NCI-H748 (cell line): ENCODE measurements around the gene KIF2A.
A peak's percentile ranks its signal among the peaks of the same experiment; 100 is the strongest.

Experiments
- DNase-seq: peaks from one replicate; lab custom pipeline; 2025; ENCODE audit not compliant: unreplicated experiment; lab: John Stamatoyannopoulos, UW

Gene KIF2A

GRCh38 chr5:62374090-62374489 lies 68.1 kb downstream of the KIF2A start:
- no peak for DNase-seq

GRCh38 chr5:62375627-62376026 lies 69.6 kb downstream of the KIF2A start:
- no peak for DNase-seq

DNA sequence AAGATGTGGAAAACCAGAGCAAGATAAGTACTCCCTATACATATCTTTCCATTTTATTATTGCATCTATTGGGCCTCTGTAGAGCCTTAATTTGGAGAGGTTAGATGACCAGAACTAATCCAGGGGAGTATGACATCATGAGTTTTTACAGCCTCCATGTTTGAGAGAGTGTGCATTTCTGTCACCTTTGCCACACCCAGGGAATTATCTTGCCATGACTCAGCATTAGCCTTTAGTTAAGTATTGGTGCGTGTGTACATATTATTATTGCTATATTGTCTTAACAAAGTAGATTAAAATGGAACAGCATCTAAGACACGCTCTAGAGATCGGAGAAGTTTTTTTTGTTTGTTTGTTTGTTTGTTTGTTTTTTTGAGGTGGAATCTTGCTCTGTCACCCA lies 70.1 kb downstream of the KIF2A start:
- DNase-seq = no peak

GRCh38 chr5:62385131-62385530 lies 79.1 kb downstream of the KIF2A start:
- no peak for DNase-seq

DNA sequence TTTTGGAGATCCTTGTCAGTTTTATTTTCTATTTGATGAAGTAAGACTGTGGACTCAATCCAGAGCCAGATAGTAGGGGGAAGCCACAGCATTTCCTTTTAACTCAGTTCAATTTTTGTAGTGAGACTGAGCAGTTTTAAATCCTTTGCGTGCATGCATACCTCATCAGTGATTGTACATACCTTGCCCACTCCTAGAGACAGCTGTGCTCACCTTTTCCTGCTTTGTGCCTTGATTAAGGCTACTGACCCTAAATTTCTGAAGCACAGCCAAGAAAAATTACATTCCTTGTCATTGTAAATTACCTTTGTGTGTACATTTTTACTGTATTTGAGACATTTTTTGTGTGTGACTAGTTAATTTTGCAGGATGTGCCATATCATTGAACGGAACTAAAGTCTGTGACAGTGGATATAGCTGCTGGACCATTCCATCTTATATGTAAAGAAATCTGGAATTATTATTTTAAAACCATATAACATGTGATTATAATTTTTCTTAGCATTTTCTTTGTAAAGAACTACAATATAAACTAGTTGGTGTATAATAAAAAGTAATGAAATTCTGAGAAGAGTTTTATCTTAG lies 79.9 kb downstream of the KIF2A start:
- no peak for DNase-seq

- no peak for DNase-seq
These were observed 80.8 kb downstream of the KIF2A start for GRCh38 chr5:62386824-62387223.

DNA sequence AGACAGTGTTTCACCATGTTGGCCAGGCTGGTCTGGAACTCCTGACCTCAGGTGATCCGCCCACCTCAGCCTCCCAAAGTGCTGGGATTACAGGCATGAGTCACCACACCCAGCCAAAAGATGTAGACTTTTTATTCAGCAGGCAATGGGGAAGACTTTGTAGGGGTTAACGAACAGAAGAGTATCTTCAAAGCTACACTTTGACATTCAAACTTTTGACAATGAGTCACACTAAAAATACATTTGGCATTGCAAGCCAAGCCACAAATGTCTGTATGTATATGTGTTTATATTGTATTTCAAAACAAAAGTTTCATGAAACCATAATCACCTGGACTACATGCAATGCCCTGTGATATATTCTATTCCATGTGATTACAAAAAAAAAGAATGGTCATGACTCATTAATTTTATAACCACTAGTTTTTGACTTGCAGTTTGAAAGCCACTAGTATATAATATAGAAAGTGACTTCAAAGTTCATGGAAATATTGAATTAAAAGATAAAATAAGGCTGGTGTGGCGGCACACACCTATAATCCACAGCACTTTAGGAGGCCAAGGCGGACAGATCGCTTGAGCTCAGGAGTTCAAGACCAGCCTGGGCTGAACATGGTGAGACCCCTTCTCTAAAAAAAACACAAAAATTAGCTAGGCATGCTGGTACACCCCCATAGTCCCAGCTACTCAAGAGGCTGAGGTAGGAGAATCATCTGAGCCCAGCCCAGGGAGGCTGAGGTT lies 89.4 kb downstream of the KIF2A start:
- no peak for DNase-seq

DNA sequence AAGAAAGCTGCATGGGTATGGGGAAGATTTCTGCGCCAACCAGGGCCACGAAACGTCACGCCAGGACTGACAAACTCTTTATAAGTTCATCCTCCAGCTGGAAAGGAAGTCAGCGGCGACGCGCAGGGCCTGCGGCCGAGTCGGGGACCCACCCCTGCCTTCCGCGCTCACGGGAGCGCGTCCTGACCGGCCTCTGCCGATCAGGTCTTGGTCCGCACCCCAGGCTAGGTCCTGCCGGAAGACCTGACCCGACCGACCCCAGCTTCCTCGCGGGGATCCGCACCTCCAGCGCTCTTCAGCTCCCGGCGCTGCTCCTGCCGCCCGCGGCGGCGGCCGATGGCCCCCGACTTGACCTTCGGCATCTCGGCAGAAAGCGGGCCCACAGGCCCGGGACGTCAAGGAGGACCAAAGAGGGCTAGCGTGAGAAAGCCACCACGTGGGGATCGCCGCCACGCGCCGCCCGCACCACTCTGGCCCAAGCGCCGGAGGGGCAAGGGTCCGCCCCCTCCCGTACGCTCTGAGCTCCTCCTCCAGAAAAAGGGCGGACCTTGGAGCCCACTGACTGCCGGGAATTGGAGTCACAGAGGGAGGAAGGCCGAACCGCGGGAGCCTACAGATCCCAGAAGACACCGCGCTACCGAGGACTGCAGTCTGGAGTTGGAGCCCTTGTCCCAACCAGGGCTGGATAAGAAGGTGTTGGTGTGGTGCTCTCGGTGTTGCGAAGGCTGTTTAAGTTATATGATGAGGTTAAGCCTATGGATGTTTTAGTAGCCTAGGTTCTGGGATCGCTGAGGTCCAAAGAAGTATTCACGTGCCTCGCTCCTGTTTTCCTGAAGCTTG lies 97.6 kb downstream of the KIF2A start, which contains the start of gene DIMT1:
Gene DIMT1, minus strand, starts transcription at position 495 of the 840 bp plus-strand sequence. Its CDS starts 133 bp downstream, at position 362.
- DNase-seq = peak; percentile 98

DNA sequence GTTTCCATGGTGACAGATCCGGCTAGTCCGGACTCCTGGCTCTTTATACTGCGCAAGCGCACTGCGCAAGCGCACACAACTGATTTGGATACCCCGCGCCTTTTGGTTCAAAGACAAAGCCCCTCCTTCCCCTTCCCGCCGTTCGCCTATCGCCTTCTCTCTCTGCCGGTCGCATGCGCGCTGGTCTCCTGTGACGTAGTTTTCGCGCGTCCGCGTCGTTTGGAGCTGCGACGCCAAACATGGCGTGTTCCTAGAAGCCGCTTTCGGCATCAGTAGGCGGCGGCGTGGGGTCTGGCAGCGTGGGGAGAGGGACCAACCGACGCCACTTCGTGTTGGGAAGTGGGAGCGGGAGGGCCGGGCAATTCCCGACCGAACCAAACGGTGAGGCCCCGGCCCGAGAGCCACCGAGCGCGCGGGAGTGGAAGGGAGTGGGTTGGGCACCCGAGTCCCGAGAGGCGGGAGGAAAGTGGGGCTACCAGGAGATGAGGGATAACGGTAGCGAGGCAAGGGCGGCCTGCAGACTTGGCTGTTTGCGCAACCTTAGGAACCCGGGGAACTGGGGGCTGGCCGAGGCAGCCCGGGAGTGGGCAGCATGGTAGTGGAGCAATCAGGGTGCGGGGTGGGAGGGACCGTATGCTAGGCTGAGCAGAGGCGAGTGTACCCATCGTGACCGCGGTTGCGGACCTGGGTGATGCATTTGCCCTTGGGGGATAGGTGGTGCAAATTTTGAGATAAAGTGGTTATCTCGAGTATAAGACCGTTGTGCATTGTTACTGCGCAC lies 106.7 kb downstream of the KIF2A start, which contains the start of gene IPO11:
Gene IPO11, plus strand, starts transcription at position 215 of the 781 bp plus-strand sequence. CDS start 24,517 bp downstream, outside the sequence.
- DNase-seq = peak; percentile 99

DNA sequence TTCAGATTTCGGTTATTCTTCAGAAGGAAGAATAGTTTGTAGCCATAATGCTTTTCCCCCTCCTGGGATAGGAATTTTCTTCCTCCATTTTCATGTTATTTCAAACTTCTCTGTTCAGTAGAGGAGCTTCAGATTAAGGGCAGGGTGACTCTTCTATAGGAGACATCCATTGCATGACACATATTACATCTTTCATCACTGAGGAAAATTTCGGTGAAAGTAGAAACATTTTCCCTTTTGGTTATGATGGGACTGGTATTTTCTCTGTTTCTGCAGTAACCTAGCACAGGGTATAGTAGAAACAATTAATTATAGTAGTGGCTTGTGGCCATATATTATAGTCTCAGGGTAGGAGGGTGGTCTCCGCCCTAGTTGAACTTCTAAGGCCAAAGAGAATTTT lies 107.7 kb downstream of the KIF2A start:
- DNase-seq = no peak

DNA sequence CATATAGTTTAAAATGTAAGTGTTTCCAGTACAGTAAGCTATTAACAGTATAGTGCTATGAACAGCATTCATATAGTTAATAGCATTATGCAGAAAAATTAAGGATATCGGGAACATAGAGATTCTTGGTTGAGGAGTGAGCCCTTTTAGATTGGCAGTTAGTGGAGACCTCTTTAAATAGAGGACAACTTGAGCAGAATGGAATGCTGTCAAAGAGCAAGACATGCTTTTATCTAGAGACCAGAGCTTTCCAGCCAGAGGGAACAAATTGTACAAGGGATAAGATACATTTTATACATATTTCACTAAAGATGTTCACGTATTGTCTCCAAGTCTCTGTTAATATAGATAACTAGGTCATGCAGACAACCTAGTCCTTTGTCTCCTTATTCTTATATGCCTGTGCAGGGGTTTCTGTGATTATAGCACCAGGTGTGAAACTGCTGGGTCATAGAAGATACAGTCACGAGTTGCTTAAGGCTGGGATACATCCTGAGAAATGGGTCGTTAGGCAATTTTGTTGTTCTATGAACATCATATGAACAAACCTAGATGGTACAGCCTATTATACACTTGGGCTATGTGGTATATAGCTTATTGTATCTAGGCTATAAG lies 112.6 kb downstream of the KIF2A start:
- no peak for DNase-seq

DNA sequence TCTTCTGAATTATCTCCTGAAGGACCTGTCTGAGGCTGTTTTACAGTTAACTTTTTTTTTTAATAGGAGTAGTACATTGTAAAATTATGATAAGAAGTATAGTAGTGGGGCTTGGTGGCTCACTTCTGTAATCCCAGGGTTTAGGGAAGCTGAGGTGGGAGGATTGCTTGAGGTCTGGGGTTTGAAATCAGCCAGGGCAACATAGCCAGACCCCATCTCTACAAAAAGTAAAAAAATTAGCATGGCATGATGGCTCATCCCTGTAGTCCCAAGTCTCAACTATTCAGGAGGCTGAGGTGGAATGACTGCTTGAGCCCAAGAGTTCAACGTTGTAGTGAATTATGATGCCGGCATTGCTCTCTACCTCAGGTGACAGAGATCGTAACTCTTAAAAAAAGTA lies 113.6 kb downstream of the KIF2A start:
- no peak for DNase-seq

- DNase-seq = no peak
These were observed 115.4 kb downstream of the KIF2A start for GRCh38 chr5:62421414-62421813.

DNA sequence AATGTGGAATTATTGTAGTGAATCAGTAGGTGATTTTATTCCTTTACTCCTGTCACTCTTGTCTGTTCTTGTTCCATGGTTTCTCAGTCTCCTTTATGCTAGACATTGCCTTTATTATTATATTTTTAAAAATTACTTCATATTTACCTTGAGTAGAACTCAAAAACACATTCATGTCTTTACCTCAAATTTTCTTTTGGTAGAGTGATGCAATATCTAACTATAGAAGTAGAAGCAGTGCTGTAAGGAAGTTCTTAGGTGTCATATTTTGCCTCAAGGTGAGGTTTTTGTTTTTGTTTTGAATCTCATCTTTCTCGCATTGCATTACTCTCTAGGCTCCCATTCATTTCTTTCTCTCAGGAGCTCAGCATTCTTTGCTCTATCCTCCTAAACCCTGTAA lies 118.8 kb downstream of the KIF2A start:
- DNase-seq = no peak

DNA sequence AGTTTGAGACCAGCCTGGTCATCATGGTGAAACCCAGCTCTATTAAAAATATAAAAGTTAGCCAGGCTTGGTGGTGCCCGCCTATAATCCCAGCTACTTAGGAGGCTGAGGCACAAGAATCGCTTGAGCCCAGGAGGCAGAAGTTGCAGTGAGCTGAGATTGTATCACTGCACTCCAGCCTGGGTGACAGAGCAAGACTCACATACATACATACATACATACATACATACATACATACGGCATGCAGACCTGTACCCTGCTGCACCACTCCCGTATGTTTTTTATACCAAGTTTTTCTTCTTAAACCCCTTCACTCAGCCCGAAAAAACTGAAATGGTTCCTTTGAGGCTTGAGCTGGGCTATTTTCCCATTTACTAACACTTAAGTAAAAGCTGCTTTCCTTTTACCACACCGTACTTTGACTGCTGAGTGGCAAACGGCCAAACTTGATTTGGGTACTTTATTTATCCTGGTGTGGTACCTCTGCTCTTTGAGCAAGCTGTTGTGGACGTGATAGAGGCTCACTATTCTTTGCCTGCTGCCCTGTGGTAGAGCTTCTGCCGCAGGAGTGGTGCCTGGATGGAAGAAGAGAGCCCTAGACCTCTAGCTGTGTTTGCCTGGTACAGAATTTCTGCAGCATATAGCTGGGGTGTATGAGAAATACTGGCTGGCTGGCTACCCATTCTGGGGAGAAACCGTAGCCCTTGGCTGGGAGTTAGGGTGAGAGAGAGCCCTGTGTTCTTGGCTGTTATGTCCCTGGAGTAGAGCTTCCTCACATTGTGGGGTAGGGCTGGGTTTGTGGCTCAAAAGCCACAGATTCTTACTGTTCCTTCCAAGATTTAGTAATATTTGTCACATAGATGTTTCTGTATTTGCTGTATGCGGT lies 126.0 kb downstream of the KIF2A start:
- DNase-seq = no peak

DNA sequence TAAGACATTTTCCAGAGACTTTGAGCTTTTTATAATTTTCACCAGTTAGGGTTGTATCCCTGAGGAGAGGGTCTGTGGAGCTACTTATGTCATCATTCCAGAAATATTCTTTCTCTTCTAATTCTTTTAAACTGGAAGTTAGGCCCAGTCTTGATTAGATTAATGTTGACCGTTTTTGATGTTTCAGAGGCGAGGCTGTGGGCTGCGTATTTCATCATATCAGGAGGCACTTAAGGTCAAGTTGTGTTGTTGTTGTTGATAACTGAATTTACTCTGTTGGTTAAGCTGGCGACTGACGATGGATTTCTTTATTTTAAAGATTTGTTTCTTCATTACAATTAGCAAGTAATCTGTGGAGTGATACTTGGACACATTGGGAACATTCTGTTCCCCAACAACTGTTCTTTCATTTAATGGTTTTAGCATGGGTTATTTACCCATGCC lies 126.6 kb downstream of the KIF2A start:
- DNase-seq = no peak
